BJ (cell line): Measurements from ENCODE around the gene ENOX1. TPM values are rescaled to one million over a fixed set of nuclear protein-coding genes. Genes with fewer than 3 reads are reported as not detected.

Experiments
- CTCF ChIA-PET: fragments of 350-600 bp; formaldehyde crosslinking; extraction: SDS; loops from one replicate; lab custom pipeline; 2021; ENCODE audit warnings: antibody characterized with exemption, inconsistent platforms; lab: Yijun Ruan, JAX
- POLR2A ChIA-PET: fragments of 300-600 bp; sonication (Branson Sonifier 250); formaldehyde crosslinking; extraction: SDS; loops from one replicate; lab custom pipeline; 2021; ENCODE audit warnings: antibody characterized with exemption; lab: Charles Lee
- DNase-seq: peaks from one replicate; pipeline ENCODE4 v3.0.0-alpha.2; 2011; ENCODE audit warnings: low read depth
- H3K27me3 ChIP-seq: 2 replicates; pipeline ENCODE4 v1.6.0; 2011; ENCODE audit warnings: low read length; ENCODE audit not compliant: control insufficient read depth, insufficient read depth
- H3K36me3 ChIP-seq: 2 replicates; pipeline ENCODE4 v1.5.1; 2011; ENCODE audit warnings: low read length; ENCODE audit not compliant: control insufficient read depth, insufficient read depth
- H3K4me3 ChIP-seq: 2 replicates; pipeline ENCODE4 v1.5.1; 2011; ENCODE audit warnings: low read depth, mild to moderate bottlenecking, control low read depth, low read length
- CTCF ChIP-seq: IDR thresholded peaks from 2 replicates; pipeline ENCODE4 v1.5.1; 2011; ENCODE audit warnings: low read depth, mild to moderate bottlenecking, control low read depth, inconsistent platforms, low read length, moderate library complexity; ENCODE audit not compliant: insufficient read depth
- polyA plus RNA-seq: library from polyadenylated mRNA; depleted of rRNA; stranded (reverse); fragments of >200 nt; gene quantifications from 2 replicates; pipeline ENCODE4 v1.2.3, GENCODE V29; 2011

The ENOX1 gene
- polyA plus RNA-seq, 1 experiment = 2.1 TPM

- Histone ChIP-seq H3K4me3 (no peak overlapping the region), H3K36me3 (no peaks in the 10 kb centered on the region), H3K27me3 (no peaks in the 10 kb centered on the region)
- ChIA-PET POLR2A (no interaction called here), CTCF (interaction anchor here (1.1 to 1.3 kb wide), 2 partner anchors 11 to 19 kb away, joined by 3 read pairs; no protein-coding TSS in a partner anchor)
- DNase-seq = no peak
- TF ChIP-seq CTCF = no peak
Measured at GRCh38 chr13:43383498-43384165, 403.1 kb downstream of the ENOX1 start.

- H3K27me3 ChIP-seq = no peaks in the 10 kb centered on the region
- no peak for TF ChIP-seq CTCF
- DNase-seq = no peak
- ChIA-PET CTCF (no interaction called here), POLR2A (no interaction called here)
- H3K4me3 ChIP-seq = no peak overlapping the region
- H3K36me3 ChIP-seq = no peaks in the 10 kb centered on the region
Measured at GRCh38 chr13:43379738-43380137, 407.0 kb downstream of the ENOX1 start.

DNA sequence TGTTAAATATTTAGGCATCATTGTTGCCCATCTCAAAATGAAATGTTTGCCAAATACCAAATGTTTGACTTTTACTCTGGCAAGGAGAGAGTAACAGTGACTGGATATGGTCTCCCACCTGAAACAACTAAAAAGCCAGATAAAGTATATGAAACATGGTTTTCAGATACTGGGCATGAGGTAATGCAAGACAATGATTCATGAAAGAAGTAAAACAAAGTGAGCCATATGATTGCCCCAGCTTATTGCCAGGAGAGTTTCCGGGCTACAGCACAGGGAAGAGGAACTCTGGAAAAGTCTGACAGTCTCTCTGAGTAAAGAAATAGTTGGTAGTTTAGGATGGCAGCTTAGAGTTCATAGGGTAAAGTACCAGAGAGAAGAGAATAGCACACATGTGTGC, 408.8 kb downstream of the ENOX1 start:
- CTCF ChIA-PET = interaction anchor here (0.7 kb wide), 1 partner anchor 11 kb away, joined by 3 read pairs; no protein-coding TSS in a partner anchor
- Histone ChIP-seq H3K4me3 (no peak overlapping the region), H3K36me3 (no peaks in the 10 kb centered on the region), H3K27me3 (no peaks in the 10 kb centered on the region)
- no peak for TF ChIP-seq CTCF
- POLR2A ChIA-PET = no interaction called here
- no peak for DNase-seq

DNA sequence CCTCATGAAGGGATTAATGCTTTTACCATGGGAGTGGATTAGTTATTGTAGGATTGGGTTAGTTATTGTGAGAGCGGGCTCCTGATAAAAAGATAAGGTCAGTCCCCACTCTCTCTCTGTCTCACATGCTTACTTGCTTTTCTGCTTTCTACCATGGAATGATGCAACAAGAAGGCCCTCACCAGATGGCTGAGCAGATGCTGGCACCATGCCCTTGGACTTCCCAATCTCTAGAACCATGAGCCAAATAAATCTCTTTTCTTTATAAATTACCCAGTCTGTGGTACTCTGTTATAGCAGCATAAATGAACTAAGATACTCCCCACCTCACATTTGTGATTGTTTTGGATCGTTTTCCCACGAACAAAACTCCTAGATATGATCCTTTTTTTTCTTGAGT, 409.6 kb downstream of the ENOX1 start:
- no peak overlapping the region for H3K4me3 ChIP-seq
- DNase-seq = no peak
- H3K27me3 ChIP-seq = no peaks in the 10 kb centered on the region
- TF ChIP-seq CTCF = no peak
- no peaks in the 10 kb centered on the region for H3K36me3 ChIP-seq
- ChIA-PET POLR2A (no interaction called here), CTCF (interaction anchor here (0.7 kb wide), 1 partner anchor 12 kb away, joined by 3 read pairs; no protein-coding TSS in a partner anchor)

- ChIA-PET POLR2A (no interaction called here), CTCF (no interaction called here)
- Histone ChIP-seq H3K36me3 (no peaks in the 10 kb centered on the region), H3K27me3 (no peaks in the 10 kb centered on the region), H3K4me3 (no peak overlapping the region)
- no peak for TF ChIP-seq CTCF
- DNase-seq = no peak
Measured at GRCh38 chr13:43376596-43376995, 410.2 kb downstream of the ENOX1 start.
